GM12892 (cell line): Measurements from ENCODE around the gene PRSS50.
"Not testable (repeated sequence)": the region's sequence is repeated elsewhere in the genome, so short reads cannot be mapped to it uniquely, and the experiment has no call there.

Experiments
- DNase-seq: peaks from one replicate; pipeline ENCODE4 v3.0.0; 2011; ENCODE audit not compliant: insufficient read length
- FAIRE-seq: peaks from 2 replicates; lab custom pipeline; 2011; peaks lifted over from hg19 to GRCh38; lab: Jason Lieb, UNC
- POLR2A ChIP-seq: IDR thresholded peaks from 2 replicates; pipeline ENCODE4 v1.6.1; 2011; ENCODE audit warnings: low read depth, low read length, control low read depth
- POLR2AphosphoS5 ChIP-seq: IDR thresholded peaks from 2 replicates; pipeline ENCODE4 v1.6.1; 2011; ENCODE audit warnings: low read depth, low read length, control low read depth
- TAF1 ChIP-seq: IDR thresholded peaks from 2 replicates; pipeline ENCODE4 v1.6.1; 2011; ENCODE audit warnings: low read depth, mild to moderate bottlenecking, control low read depth, low read length, borderline replicate concordance

PRSS50 gene

DNA sequence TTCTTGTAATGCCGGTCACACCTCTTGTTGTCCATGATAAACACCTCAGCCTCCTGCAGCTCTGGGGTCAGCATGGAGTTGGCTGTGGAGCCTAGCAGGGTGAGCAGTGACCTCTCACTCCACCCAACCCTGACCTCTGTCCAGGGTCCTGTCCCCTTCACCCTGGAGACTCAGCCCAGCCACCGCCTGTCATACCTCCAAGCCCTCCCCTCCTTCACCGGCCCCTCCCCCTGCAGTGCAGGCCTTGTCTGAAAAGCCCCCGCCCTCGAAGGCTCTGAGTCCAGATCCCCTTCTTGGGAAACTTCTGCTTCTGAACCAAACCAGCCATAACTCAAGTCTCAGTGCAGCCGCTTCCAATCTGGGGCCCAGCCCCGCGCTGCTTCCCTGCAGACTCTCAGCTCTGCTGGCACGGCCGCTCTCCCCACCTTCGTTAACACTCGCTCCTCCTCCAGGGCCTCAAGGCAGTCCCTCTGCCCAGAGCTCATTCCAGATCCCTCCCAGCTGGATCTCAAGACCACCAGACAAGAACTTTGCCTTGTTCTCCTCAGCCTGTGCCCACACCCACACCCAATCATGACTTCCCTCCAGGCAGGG, 25.4 kb upstream of the PRSS50 start:
- TF ChIP-seq POLR2A (no peak), POLR2AphosphoS5 (no peak), TAF1 (no peak)
- DNase-seq (no peak), FAIRE-seq (no peak)

DNA sequence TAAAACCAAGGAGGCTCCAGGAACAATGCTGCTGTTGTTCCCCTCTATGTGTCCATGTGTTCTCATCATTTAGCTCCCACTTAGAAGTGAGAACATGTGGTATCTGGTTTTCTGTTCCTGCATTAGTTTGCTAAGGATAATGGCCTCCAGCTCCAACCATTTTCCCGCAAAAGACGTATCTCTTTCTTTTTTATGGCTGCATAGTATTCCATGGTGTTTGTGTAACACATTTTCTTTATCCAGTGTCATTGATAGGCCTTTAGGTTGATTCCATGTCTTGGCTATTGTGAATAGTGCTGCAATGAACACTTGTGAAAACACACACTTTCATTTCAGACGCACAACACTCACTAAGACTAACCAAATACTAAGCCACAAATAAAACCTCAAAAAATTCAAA, 21.9 kb upstream of the PRSS50 start:
- FAIRE-seq, DNase-seq: not testable (repeated sequence)

GRCh38 chr3:46737329-46737731, 19.7 kb upstream of the PRSS50 start:
- FAIRE-seq (no peak), DNase-seq (no peak)
- TF ChIP-seq POLR2AphosphoS5 (no peak), POLR2A (no peak), TAF1 (no peak)

GRCh38 chr3:46736006-46736872, 18.6 kb upstream of the PRSS50 start:
- DNase-seq (no peak), FAIRE-seq (no peak)
- TF ChIP-seq POLR2A, result no peak
- no peak for TF ChIP-seq POLR2AphosphoS5
- TF ChIP-seq TAF1, result no peak

- TF ChIP-seq POLR2AphosphoS5 (no peak), TAF1 (no peak)
- FAIRE-seq (no peak), DNase-seq (no peak)
Observed at GRCh38 chr3:46734773-46735172, 17.1 kb upstream of the PRSS50 start.

DNA sequence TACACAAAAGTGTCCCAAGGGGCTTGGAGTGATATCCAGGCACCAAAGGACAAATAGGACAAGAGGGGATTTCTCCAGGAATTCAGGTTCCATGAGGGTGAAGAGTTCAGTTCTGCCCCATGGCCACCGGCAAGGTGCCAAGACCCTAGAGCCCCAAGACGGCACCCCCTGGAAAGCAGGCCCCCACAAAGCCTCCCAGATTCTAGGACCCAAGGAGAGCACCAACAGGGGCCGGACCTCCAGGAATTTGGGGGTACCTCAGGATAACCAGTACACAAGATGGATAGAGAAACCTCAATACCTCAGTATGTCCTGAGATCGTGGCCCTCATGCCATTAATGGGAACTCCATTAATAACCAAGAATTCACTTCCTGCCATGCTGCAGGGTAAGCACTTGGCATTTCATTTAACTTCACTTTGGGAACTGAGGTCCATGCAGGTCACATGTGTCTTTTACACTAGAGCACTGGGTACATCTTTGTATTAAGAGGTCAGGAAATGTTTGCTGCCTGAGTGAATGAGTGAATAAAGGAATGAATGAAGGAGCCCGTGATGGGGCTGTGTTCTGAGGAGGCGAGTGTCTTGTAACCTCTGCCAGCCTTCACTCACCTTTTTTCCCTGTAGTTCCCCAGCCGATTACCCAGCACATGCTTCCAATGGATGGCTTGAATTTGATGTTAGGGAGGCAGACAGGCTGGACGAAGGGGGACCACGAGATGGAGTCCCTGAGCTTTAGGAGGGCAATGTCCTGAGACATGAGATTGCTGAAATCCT, 15.5 kb upstream of the PRSS50 start:
- TF ChIP-seq POLR2AphosphoS5 (no peak), POLR2A (no peak), TAF1 (no peak)
- no peak for DNase-seq
- FAIRE-seq, result no peak

GRCh38 chr3:46731795-46732194, 14.1 kb upstream of the PRSS50 start:
- TF ChIP-seq POLR2AphosphoS5 (no peak), TAF1 (no peak), POLR2A (no peak)
- DNase-seq (no peak), FAIRE-seq (peak; percentile 67)

GRCh38 chr3:46730819-46731218, 13.2 kb upstream of the PRSS50 start:
- no peak for TF ChIP-seq POLR2AphosphoS5
- no peak for TF ChIP-seq TAF1
- no peak for TF ChIP-seq POLR2A
- FAIRE-seq (no peak), DNase-seq (no peak)

DNA sequence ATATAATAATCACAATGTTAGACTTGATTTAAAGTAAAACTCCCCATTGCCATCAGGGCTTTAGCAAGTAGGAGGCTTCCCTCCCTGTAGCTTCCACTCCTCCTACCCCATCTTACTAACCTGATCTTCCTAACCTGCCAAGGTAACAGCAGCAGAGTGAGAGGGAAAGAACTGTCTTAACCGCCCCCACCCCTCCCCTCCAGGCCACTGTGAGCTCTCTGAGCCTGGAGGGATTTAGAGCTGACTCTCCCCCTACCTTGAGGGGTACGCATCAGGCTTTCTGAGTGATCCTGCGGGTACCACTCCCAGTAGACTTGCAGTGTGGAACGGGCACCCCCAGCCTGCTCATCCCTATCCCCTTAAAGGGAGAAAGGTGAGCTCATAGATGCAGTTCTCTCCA, 11.4 kb upstream of the PRSS50 start:
- no peak for FAIRE-seq
- DNase-seq, result no peak
- no peak for TF ChIP-seq POLR2A
- no peak for TF ChIP-seq POLR2AphosphoS5
- no peak for TF ChIP-seq TAF1

- FAIRE-seq, result no peak
- DNase-seq, result no peak
- no peak for TF ChIP-seq TAF1
- TF ChIP-seq POLR2A, result no peak
- no peak for TF ChIP-seq POLR2AphosphoS5
Observed at GRCh38 chr3:46725621-46726314, 8.1 kb upstream of the PRSS50 start.

DNA sequence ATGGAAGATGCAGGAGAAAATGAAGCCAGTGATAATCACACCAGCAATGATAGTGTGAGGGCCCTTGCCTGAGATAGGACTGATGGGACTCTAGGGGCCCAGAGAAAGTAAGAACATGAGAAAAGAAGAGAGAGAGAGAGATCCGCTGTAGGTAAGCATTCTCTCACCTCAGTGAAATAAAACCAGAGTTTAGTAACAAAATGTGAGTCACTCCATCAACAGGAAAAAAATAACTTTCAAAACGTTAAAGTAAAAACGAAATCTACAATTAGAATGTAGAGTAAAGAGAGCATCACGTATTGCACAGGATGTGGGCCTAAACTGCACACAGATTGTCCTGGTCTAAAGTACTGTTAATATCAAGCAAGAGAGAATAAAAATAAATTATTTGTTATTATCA, 6.8 kb upstream of the PRSS50 start:
- no peak for TF ChIP-seq POLR2A
- no peak for TF ChIP-seq TAF1
- no peak for TF ChIP-seq POLR2AphosphoS5
- peak; percentile 21 for FAIRE-seq
- DNase-seq, result no peak

DNA sequence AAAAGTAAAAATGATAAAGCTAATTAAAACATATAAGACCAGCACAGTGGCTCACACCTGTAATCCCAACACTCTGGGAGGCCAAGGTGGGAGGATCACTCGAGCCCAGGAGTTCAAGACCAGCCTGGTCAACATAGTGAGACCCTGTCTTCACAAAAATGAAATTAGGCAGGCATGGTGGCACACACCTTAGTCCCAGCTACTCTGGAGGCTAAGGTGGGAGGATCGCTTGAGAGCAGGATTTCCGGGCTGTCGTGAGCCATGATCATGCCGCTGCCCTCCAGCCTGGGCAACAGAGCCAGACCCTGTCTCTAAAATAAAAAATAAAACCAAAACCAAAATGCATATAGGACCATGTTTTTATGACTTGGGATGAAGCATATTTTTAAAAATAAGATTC, 4.8 kb upstream of the PRSS50 start:
- no peak for FAIRE-seq
- no peak for TF ChIP-seq TAF1
- no peak for TF ChIP-seq POLR2A
- TF ChIP-seq POLR2AphosphoS5, result no peak
- no peak for DNase-seq
